Chondrocyte (in vitro differentiated cells): ENCODE results near the gene PLSCR1. TPM values are rescaled to one million over a fixed set of nuclear protein-coding genes. Genes with fewer than 3 reads are reported as not detected.

Experiments used
- DNase-seq: peaks from one replicate; pipeline ENCODE4 v3.0.0; 2021; ENCODE audit warnings: mixed read lengths, low spot score
- H3K27ac Mint-ChIP-seq: one replicate; pipeline ENCODE4 v1.8.0; 2021; ENCODE audit warnings: mild to moderate bottlenecking, moderate library complexity, mixed read lengths; ENCODE audit not compliant: unreplicated experiment
- H3K27me3 Mint-ChIP-seq: 2 replicates; pipeline ENCODE4 v1.8.0; 2021; ENCODE audit warnings: low read depth, mixed read lengths
- H3K36me3 Mint-ChIP-seq: 2 replicates; pipeline ENCODE4 v1.8.0; 2021; ENCODE audit warnings: low read depth, mixed read lengths
- H3K4me1 Mint-ChIP-seq: 2 replicates; pipeline ENCODE4 v1.8.0; 2021; ENCODE audit warnings: low read depth, mild to moderate bottlenecking, mixed read lengths
- H3K4me3 Mint-ChIP-seq: one replicate; pipeline ENCODE4 v1.8.0; 2021; ENCODE audit warnings: mild to moderate bottlenecking, moderate library complexity, mixed read lengths; ENCODE audit not compliant: unreplicated experiment
- H3K9me3 Mint-ChIP-seq: 2 replicates; pipeline ENCODE4 v1.8.0; 2021; ENCODE audit warnings: low read depth, mixed read lengths
- CTCF ChIP-seq: fragments of 200-600 bp; sonication (generic); IDR thresholded peaks from 2 replicates; pipeline ENCODE4 v1.5.0; 2021; ENCODE audit warnings: antibody characterized with exemption, mild to moderate bottlenecking, moderate library complexity
- total RNA-seq: library from RNA; stranded (reverse); gene quantifications from 3 replicates; pipeline ENCODE4 v1.2.1, GENCODE V29; 2021

PLSCR1 gene
- total RNA-seq, 1 donor from 2014 or later, result 21.5 TPM

GRCh38 chr3:146507331-146508120 is 36.9 kb downstream of the PLSCR1 start:
- no peak for DNase-seq
- no peaks in the 10 kb centered on the region for H3K9me3 Mint-ChIP-seq
- no peaks in the 10 kb centered on the region for H3K27me3 Mint-ChIP-seq
- peak overlapping the region; percentile 42 for H3K27ac Mint-ChIP-seq
- no peak overlapping the region for H3K4me3 Mint-ChIP-seq
- peaks cover 2% of the 10 kb centered on the region for H3K36me3 Mint-ChIP-seq
- no peak for TF ChIP-seq CTCF
- H3K4me1 Mint-ChIP-seq, result peaks cover 49% of the 10 kb centered on the region

GRCh38 chr3:146505516-146505915 is 38.9 kb downstream of the PLSCR1 start:
- no peaks in the 10 kb centered on the region for H3K27me3 Mint-ChIP-seq
- no peaks in the 10 kb centered on the region for H3K9me3 Mint-ChIP-seq
- H3K36me3 Mint-ChIP-seq, result no peaks in the 10 kb centered on the region
- peak overlapping the region; percentile 42 for H3K27ac Mint-ChIP-seq
- no peak overlapping the region for H3K4me3 Mint-ChIP-seq
- H3K4me1 Mint-ChIP-seq, result peaks cover 50% of the 10 kb centered on the region
- TF ChIP-seq CTCF, result no peak
- no peak for DNase-seq

- no peaks in the 10 kb centered on the region for H3K27me3 Mint-ChIP-seq
- no peak overlapping the region for H3K4me3 Mint-ChIP-seq
- H3K4me1 Mint-ChIP-seq, result peaks cover 50% of the 10 kb centered on the region
- no peaks in the 10 kb centered on the region for H3K36me3 Mint-ChIP-seq
- no peaks in the 10 kb centered on the region for H3K9me3 Mint-ChIP-seq
- no peak for DNase-seq
- no peak for TF ChIP-seq CTCF
- H3K27ac Mint-ChIP-seq, result peak overlapping the region; percentile 92
Observed at GRCh38 chr3:146504498-146505197, 39.8 kb downstream of the PLSCR1 start.

- H3K27me3 Mint-ChIP-seq, result no peaks in the 10 kb centered on the region
- DNase-seq, result no peak
- H3K36me3 Mint-ChIP-seq, result no peaks in the 10 kb centered on the region
- H3K27ac Mint-ChIP-seq, result peak overlapping the region; percentile 92
- TF ChIP-seq CTCF, result peak; percentile 37
- H3K4me3 Mint-ChIP-seq, result no peak overlapping the region
- H3K4me1 Mint-ChIP-seq, result peaks cover 50% of the 10 kb centered on the region
- no peaks in the 10 kb centered on the region for H3K9me3 Mint-ChIP-seq
Observed at GRCh38 chr3:146503461-146504202, 40.8 kb downstream of the PLSCR1 start.

GRCh38 chr3:146502887-146503460 is 41.4 kb downstream of the PLSCR1 start:
- peak overlapping the region; percentile 92 for H3K27ac Mint-ChIP-seq
- no peaks in the 10 kb centered on the region for H3K9me3 Mint-ChIP-seq
- DNase-seq, result no peak
- H3K4me3 Mint-ChIP-seq, result no peak overlapping the region
- H3K27me3 Mint-ChIP-seq, result no peaks in the 10 kb centered on the region
- no peaks in the 10 kb centered on the region for H3K36me3 Mint-ChIP-seq
- H3K4me1 Mint-ChIP-seq, result peaks cover 50% of the 10 kb centered on the region
- TF ChIP-seq CTCF, result no peak
